Measurements from ENCODE around the gene PYCR2.
"Not testable (repeated sequence)": the region's sequence is repeated elsewhere in the genome, so short reads cannot be mapped to it uniquely, and the experiment has no call there.

Gene PYCR2

DNA sequence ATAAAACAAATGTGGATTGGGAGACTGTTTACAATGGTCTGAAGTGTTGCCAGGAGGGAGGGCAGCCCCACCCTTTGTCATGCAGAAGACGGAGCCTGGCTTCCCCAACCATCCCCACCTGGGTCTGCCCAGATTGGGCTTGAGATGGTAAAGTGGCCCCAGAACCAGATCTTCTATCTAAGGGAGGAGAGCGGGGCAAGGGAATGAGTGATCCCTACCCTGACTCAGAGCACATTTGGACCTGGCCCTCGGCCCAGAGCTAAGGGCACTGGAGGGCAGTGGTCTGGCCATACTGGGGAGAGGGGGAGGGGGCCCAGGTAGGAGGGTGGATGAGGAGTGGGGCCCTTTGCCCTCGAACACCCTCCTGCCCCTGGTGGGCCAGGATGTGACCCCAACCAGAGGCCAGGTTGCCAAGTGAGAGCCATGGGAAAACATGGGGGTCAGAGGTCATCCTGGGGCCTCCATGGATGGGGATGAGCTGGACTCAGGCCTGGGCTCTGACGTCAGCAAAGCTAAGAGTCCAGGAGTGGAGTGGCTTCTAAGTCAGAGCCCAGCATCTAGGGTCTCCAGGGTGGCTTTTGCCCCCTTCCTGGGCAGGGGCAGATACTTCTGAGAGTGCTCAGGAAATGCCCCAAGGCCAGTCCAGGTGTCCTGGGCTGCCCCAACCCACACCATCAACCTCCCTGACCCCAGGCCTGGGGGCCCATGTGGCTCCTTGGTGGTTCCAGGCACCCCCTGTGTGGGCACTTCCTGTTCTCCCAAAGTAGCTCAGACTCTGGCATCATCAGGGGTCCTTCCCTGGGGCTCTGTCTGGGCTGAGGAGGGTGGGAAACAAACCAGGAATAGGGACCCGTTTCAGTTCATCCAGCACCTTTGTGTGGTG, 33.5 kb downstream of the PYCR2 start:
- no peak for DNase-seq (ENCODE audit: low spot score)

DNA sequence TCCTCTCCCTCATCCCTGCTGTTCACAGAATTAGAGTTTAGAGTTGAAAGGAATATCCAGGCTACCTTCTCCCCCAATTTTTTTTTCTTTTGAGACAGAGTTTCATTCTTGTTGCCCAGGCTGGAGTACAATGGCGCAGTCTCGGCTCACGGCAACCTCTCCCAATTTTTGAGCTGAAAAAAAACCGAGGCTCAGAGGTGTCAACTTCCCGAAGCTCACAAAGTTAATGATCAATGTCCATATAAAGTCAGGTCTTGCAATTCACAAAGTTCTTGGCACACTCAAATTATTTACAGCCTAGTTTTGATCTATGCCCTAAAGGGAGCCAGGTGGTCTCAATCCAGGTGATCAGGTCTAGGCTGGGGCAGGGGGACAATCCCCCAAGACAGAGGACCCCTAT, 34.3 kb downstream of the PYCR2 start:
- DNase-seq (ENCODE audit: low spot score), result no peak

DNA sequence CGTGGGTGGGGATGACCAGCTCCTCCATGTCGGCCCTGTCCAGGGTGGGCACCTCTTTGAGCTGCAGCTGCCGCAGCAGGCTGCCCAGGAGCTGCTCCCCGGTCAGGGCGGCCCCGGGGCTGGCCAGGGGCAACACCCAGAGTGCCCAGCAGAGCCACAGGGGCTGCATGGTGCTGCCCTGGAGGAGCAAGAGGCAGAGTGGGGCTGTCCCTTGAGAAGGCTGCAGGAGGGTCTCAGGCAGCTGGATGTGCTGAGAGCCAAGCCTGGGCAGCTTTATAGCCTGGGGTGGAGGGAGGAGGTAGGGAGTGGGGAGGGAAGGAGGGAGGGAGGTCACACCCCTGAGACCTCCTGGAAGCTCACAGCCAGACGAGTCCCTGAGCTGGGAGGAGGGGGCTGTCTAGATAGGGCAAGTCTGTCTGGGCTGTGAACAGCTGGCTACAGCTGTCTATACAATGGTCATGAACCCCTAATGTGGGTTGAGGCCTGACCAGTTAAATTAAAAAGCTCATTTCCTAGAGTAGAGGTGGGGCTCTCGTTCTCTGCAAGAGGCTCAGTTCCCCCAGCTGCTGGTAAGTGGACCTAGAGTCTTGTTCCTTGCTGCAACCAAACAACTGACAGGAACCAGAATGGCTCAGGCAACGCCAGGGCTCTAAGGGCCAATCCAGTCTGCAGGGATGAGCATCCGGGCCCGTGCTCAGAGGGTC, 35.0 kb downstream of the PYCR2 start, which contains the start of gene LEFTY1:
TSS of gene LEFTY1 (minus strand) at position 249 of the 704 bp plus-strand sequence. CDS start at position 169, 80 bp downstream.
- no peak for DNase-seq (ENCODE audit: low spot score)

DNA sequence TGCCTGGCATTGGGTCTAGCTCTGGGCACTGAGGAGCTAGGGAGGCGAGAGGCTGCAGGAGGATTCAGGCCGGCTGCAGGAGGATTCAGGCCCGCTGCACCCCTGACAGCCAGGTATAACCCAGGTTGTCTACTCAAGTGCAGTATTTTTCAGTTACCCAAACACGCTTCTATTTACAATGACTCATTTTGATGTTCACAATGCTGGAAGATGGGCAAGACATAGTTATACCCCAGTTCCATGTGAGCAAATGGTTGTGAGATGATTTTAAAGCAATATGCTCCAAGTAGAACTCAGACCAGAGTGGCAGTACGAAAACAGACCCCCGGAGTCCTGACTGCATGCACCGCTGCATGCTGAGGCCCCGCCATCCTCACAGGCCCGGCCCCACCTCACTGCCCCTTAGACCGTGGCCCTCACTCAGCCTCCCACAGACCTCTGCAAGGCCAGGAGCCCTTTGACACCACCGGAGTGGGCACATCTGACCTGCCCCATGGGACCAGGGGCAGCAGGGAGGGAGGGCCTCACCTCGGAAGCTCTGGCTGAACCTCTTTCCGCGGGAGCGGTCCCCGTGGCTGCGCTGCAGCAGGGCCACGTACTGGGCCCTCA, 35.7 kb downstream of the PYCR2 start:
- no peak for DNase-seq (ENCODE audit: low spot score)

DNA sequence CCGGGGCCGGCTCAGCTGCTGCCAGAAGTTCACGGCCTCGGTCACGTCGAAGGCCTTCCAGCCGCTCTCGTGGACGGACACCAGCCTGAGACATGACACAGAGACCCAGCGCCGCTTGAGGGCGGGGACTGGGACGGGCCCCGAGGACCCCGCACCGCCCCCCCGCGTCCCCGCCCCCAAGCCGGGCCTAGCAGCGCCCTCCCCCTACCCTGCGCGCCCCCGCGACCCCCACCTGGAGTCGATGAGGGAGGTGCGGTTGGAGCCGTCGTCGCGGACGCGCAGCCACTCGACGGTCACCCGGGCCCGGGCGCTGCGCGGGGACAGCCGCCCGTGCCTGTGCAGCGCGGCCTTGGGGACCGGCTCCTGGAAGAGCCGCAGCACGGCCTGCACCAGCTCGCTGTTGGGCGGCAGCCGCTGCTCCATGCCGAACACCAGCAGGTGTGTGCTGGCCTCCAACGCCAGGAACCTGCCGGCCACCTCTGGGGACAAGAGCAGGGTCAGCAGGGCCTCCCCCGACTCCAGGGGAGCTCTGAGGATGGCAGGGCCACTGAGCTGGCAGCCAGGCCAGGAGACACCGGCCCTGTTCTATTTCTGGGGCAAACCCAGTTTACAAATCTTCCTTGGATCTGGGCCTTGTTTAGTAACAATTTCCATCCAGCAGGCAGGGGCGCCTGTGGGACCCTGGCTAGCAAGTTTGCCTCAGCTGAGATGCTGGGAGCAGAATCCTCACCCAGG, 36.3 kb downstream of the PYCR2 start:
- DNase-seq (ENCODE audit: low spot score), result not testable (repeated sequence)

DNA sequence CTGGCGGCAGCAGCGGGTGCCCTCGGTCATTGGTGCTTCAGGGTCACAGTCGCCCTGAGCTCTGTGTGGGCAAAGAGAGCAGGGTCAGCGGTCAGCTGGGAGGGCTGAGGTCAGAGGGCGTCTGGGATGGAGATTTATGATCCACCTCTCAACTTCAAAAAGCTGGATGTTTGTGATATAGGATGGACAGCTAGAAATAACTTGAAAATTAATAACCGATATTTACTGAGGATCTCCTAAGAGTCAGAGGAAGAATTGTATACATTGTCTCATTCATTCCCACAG, 37.1 kb downstream of the PYCR2 start:
- DNase-seq (ENCODE audit: low spot score), result no peak

DNA sequence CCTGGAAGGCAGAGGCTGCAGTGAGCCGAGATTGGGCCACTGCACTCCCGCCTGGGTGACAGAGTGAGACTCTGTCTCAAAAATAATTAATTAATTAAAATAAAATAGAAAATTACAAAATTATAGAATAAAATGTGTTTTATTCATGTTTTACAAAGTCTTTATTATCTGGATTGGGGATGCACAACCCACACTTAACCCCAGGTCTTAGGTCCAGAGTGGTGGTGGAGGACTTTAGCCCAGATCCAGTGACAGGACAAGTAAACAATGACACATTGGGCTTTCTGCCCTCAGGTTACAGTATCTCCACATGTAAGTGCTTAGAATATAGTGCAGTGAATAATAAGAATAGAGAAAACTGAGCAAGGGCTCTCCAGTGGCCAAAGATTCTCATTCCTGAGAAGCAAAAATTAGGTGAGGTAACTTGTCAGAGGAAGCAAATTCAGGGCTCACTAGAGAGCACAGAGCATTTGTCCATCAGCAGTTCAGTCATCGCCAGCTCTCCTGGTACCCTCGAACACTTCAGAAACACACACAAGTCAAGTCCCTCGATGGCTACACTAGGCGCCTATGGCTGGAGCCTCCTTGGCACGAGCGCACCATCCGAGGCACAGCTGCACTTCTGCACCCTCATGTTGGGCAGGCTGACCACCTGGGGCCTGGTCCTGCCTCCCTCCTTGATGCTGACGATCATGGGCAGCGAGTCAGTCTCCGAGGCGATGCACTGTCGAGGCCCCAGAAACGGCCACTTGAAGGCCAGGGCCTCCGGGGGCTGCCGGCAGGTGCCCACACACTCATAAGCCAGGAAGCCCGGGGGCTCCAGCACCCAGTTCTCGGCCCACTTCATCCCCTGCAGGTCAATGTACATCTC, 37.7 kb downstream of the PYCR2 start:
- DNase-seq (ENCODE audit: low spot score), result no peak

DNA sequence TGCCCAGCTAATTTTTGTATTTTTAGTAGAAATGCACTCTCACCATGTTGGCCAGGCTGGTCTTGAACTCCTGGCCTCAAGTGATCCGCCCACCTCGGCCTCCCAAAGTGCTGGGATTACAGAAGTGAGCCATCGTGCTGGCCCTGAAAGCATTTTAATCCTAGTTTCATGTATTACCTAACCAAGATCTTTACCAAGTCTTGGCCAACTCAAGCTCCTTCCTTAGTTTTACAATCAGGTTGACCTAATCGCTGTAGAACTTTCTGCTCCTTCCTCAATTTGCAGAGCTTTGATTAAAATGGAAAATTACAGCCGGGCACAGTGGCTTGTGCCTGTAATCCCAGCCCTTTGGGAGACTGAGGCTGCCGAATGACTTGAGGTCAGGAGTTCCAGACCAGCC, 38.7 kb downstream of the PYCR2 start:
- no peak for DNase-seq (ENCODE audit: low spot score)

DNA sequence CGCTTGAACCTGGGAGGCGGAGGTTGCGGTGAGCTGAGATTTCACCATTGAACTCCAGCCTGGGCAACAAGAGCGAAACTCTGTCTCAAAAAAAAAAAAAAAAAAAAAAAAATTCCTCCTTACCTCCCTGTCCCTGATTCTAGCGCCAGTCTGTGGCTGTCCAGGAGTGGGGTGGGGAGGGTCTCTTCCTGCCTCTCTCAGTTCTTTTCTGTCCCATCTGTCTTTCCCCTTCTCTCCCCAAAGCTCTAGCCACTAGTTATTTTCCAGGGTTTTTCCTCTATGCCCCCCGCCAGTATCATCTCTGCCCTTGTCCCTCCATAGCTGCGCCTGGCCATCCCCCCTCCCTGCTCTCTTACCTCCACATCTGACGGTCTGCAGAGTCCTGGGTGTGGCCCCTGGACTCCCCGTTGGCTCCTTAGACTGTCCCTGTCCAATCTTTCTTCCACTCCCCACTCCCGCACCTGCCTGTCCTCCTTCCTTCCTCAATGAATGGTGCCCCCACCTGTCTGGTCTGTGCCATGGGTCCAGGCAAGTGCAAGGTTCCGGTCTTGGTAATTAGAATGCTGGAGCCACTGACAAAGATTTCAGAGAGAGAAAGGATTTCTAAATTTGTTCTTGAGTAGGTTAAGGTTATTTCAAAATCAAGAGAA, 40.3 kb downstream of the PYCR2 start:
- no peak for DNase-seq (ENCODE audit: low spot score)

DNA sequence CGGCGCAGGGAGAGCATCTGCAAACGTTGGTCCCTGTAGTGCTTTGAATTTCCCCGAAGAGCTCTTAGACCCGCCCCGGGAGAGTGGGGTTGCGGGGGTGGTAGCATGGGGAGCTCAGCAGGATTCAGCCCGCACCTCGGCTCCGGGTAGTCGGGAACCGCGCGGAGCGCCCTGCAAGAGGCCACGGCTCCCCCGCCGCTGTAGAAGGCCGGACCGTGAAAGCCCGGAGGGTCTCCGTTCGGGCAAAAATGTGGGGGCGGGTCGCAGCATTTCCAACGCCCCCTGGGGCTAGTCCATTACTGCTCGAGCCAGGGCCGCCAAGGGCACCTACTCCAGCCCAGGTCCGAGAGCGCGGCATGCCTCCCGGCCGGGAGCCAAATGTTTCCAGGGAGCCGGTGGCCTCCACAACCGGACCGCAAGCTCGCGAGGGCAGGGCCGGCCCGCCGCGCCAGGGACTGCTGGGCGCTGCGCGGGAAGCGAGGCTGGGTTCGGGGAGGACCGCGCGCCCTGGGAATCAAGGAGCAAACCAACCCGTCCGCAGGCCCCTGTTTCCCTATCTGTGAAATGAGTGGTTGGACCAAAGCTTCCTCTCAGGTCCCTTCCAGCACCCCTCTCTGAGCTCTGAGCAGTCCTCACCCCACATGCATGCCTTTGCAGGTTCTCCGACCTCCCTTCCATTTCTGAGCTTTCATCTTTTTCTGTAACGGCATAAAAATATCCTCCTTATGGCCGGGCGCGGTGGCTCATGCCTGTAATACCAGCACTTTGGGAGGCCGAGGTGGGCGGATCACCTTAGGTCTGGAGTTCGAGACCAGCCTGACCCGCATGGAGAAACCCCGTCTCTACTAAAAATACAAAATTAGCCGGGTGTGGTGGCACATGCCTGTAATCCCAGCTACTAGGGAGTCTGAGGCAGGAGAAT, 41.1 kb downstream of the PYCR2 start:
- DNase-seq (ENCODE audit: low spot score), result peak; percentile 74

DNA sequence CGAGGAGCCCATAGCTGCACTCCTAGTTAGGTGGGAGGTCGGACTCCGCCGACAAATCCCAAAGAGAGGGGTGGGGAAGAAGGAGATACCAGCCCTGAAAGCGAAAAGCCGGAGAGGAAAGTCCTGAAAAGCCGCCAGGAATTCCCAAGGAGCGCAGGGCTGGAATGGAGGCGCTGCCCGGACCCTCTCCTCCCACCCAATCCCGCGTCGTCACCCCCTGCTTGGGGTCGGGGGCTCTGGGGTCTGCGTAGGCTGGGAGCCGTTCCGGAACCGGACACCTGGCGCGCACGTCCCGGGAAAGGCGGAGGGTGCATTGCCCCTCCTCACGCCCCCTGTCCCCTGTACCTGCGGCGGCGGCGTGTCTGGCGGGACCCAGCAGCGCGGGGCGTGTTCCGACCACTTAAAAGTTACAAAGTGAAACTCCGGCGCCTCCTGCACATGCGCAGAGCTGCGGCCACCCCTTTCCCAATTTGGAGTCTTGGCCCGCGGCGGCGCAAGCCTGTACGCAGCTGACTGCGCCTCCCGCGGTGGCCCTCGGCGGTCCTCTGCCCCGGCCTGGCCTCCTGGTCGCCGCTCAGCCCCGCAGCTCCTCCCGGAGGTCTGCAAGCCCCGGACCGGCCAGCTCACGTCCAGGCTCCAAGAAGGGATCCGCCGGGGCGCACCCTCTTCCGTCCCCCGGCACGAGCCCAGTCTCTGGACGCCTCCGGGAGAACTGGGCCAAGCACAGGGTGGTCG, 41.9 kb downstream of the PYCR2 start, which contains the start of gene TMEM63A:
TSS of gene TMEM63A (minus strand) at position 422 of the 735 bp plus-strand sequence. CDS start 4,800 bp downstream, outside the sequence.
- peak; percentile 98 for DNase-seq (ENCODE audit: low spot score)

DNA sequence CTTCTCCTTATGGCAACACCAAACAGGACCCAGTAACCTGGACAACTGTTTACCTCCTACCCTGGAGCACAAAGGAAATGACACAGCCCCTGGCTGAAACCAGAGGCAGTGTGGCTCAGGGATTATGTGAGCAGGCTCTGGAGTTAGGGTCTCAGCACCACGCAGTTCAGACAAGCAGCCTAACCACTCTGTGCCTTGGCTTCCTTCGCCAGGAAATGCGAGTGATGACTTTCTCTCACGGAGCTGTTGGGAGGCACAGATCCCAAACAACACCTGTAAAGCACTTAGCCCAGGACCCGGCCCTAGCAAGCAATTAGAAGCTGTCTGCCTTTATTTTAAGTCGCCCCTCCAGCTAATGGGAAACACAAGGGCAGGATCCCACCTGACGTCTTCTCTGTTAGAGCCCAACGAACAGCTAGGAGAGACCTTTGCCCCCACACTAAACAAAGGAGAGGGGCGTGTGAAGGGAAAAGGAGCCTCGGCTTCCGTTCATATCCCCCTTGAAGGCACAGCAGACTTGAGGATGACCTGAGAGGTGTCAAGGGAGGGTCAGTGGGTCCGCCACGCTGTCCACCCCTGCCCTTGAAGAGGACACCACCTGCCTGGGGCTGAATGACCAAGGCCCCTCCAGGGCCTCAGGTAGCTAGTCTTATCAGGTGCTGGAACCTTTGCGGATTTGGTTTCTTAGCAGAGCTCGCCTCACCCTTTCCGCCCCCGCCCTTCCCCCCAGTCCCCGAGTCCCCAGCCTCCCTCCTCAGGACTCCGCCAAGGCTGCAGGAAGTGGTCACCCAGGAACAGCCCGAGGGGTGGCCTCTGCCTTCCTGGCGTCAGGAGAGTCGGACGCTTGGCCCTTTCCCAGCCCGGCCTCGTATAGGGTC, 42.7 kb downstream of the PYCR2 start:
- peak; percentile 76 for DNase-seq (ENCODE audit: low spot score)

DNA sequence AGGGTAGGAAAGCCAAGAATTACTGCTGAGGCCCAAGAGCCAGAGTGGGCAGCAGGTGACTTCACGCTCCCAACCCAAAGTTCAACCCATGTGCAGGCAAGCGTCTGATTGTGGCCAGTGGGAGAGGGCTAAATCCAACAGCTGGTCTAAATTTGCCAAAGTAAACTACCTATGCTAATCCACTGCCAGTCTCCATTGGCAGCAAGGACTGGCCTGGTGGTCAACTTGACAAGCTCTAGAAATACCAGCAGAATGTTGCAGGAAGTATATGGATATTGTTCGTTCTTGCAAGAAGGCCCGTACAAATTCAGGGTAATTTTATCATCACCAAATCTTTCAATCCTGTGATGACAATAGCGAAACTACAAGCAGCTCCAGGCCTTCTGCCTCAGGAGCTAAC, 43.4 kb downstream of the PYCR2 start:
- DNase-seq (ENCODE audit: low spot score), result no peak

DNA sequence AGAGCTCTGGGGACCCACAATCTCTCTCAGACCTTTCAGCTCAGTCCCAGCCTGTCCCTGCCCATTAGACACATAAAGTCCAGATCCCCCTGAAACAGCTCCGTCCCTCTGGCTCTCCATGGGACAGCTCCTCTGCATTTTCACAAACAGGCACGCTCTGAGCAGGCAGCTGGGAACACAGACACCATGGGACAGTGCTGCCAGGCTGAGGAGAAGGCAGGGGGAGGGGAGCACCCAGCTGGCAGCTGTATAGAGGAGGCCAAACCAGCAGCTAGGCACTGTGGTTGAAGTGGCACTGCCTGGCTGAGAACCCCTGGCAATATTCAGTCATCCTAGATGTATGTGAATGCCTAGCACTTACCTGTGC, 43.8 kb downstream of the PYCR2 start:
- no peak for DNase-seq (ENCODE audit: low spot score)

DNA sequence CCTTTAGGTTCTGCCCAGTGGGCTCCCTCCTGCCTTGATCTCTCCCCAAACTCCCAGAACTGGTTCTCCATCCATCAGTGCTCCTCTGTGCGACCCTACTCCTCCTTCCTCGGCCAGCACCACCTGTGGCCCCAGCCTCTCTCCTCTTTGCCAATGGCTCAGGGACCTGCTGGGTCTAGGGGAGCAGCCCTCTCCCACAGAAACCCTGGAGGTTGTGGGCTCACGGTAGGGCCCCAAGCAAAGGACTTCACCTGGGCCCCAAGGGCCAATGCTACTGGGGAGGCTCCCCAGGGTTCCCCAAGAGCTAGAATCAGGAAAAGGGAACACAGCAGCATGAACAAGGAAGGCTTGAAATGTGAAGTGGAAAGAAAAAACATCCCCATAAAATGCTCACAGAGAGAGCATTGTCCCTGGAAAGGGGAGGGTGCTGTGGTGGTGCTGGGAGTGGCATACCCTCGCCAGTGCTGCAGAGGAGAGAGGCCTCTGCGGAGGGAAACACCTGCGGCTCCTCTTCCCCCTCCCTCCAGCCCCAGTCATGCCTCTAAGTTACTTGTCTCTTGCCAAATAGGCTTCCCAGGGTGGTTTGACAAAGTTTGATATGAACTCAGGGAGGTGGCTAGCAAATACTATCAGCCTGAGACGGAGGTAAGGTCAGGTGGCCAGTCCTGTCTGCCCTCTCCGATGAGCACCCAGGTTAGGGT, 44.4 kb downstream of the PYCR2 start:
- DNase-seq (ENCODE audit: low spot score), result no peak

DNA sequence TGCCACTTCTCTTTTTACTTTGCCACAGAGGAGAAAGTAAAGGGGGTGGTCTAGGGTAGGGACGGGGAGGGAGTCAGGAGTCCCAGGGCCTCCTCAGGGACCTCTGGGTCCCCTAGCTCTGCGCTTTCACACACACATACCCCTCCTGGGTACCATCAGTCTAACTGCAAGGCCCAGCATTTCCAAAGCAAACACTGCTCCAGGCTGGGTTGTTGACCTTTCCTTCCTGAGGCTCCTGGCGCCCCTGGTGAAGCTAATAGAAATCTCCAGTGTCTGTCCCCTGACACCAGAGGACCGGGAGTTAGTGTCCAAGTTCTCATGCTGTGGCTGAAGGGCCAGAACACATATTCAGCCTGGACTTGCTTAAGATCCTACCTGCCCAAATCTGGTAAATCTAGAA, 45.8 kb downstream of the PYCR2 start:
- DNase-seq (ENCODE audit: low spot score), result no peak

DNA sequence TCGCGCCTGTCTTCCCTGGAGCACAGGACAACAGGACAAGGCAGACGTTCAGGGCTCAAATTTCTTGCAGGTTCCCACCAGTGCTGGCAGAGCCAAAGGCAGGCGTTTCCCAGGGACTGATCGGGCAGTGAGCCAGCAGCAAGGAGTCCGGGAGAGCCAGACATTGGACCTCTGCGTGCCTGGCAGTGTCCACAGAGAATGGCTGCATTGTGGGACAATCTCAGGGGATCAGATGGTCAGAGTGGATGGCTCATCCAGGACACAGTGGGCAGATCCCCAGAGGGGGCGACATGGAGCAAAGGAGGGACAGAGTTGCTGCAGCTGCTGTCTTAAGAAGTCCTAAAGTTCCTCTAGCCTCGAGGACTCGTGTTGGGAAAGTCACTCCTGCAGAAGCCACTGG, 46.5 kb downstream of the PYCR2 start:
- peak; percentile 88 for DNase-seq (ENCODE audit: low spot score)
